Measurements from ENCODE around the gene C3orf49. TPM values are rescaled to one million over a fixed set of nuclear protein-coding genes. Genes with fewer than 3 reads are reported as not detected.

The C3orf49 gene
- polyA plus RNA-seq, 6 donors from 2014 or later, result not detected

GRCh38 chr3:63876260-63876659 lies 57.2 kb downstream of the C3orf49 start:
- H3K27me3 Mint-ChIP-seq, result no peaks in the 10 kb centered on the region
- no peak overlapping the region for H3K4me3 Mint-ChIP-seq
- peak overlapping the region in 1 of 6 donors; percentile 44 for H3K27ac Mint-ChIP-seq
- H3K4me1 Mint-ChIP-seq, result peaks cover 50 to 73% (median 67%) of the 10 kb centered on the region in 3 donors
- H3K36me3 Mint-ChIP-seq, result no peaks in the 10 kb centered on the region
- ATAC-seq (ENCODE audit: low read depth in 2 of 2) (no peak), DNase-seq (no peak)
- no peaks in the 10 kb centered on the region for H3K9me3 Mint-ChIP-seq

GRCh38 chr3:63877737-63878393 lies 58.8 kb downstream of the C3orf49 start:
- Mint-ChIP-seq H3K27me3 (no peaks in the 10 kb centered on the region), H3K9me3 (no peaks in the 10 kb centered on the region), H3K4me3 (no peak overlapping the region), H3K36me3 (no peaks in the 10 kb centered on the region), H3K4me1 (peaks cover 38 to 74% (median 70%) of the 10 kb centered on the region in 3 donors), H3K27ac (peak overlapping the region in 3 of 6 donors; percentile 11 to 71 (median 24))
- DNase-seq, result no peak
- ATAC-seq (ENCODE audit: low read depth in 2 of 2), result no peak

DNA sequence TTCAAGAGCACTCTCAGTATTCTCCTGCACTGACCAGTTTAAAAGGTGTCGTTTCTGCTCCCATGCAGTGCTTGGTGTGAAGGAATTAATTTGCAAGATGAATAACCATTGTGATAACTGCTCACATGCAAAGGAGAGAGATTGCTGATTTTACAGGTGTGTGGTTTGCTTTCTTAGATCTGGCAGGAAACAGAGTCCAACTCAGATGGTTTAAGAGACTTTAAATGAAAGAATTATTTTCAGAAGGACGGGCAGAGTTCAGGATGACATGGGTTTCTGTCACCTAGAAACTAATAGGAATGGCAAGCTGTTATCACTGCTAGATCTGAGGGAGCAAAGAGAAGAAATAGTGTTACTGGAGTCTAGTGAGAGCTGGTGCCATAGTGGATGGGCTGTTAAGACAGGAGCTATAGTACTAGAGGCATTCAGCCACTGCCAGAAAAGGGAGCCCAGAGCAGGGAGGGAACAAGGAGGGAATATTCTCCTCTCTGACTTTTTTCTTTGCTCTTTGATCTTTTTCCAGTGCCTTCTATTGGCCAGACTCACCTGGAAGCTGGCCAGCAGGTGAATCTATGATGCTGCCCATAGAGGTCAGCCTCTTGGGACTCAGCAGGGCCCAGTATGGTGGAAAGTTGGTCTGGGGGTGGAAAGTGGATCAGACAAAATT lies 59.4 kb downstream of the C3orf49 start:
- Mint-ChIP-seq H3K27me3 (no peaks in the 10 kb centered on the region), H3K36me3 (no peaks in the 10 kb centered on the region), H3K4me1 (peaks cover 38 to 74% (median 72%) of the 10 kb centered on the region in 3 donors), H3K4me3 (peak overlapping the region in 1 of 8 donors; percentile 9), H3K9me3 (no peaks in the 10 kb centered on the region), H3K27ac (peak overlapping the region in 2 of 6 donors; percentile 24 to 33)
- ATAC-seq (ENCODE audit: low read depth in 2 of 2) (no peak), DNase-seq (no peak)

- Mint-ChIP-seq H3K27me3 (no peaks in the 10 kb centered on the region), H3K4me1 (peaks cover 32 to 70% (median 67%) of the 10 kb centered on the region in 3 donors), H3K4me3 (peak overlapping the region in 1 of 8 donors; percentile 17), H3K9me3 (no peaks in the 10 kb centered on the region), H3K27ac (peak overlapping the region in 4 of 6 donors; percentile 18 to 53 (median 35)), H3K36me3 (no peaks in the 10 kb centered on the region)
- ATAC-seq (ENCODE audit: low read depth in 2 of 2), result no peak
- no peak for DNase-seq
These were observed 61.6 kb downstream of the C3orf49 start for GRCh38 chr3:63880653-63881052.

- Mint-ChIP-seq H3K36me3 (peaks cover 0 to 4% of the 10 kb centered on the region in 2 donors), H3K9me3 (no peaks in the 10 kb centered on the region), H3K4me1 (peaks cover 14 to 44% (median 36%) of the 10 kb centered on the region in 3 donors), H3K27ac (no peak overlapping the region), H3K27me3 (no peaks in the 10 kb centered on the region), H3K4me3 (no peak overlapping the region)
- DNase-seq (no peak), ATAC-seq (ENCODE audit: low read depth in 2 of 2) (no peak)
These were observed 67.8 kb downstream of the C3orf49 start for GRCh38 chr3:63886858-63887257.

- H3K9me3 Mint-ChIP-seq, result no peaks in the 10 kb centered on the region
- H3K4me3 Mint-ChIP-seq, result no peak overlapping the region
- peak overlapping the region in 1 of 6 donors; percentile 59 for H3K27ac Mint-ChIP-seq
These were observed 72.4 kb downstream of the C3orf49 start for GRCh38 chr3:63891518-63891917.

DNA sequence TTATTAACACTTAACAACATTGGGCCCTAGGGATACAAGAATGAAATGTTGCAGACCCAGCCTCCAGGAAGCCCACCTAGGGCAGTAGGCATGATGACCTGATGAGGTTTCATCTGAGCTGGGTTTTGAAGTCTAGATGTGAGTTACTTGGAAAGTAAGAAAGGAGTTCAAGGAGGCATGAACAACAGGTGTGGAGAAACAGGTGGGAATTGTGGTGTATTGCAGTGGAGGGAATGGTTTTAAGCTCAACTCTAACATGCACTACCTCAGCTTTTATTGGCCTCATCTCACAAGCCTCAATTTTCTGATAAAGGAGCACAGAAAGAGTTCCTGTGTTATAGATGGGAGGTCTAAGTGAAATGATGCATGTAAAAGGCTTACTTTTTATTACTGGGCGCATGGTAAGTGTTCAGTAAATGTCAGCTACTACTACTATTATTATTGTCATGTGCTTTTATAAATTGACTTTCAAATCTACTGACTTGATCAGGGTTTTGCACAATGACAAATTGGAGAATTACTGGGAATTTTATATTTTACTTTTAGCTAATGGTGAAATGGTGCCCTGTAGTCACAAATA lies 73.8 kb downstream of the C3orf49 start:
- ATAC-seq (ENCODE audit: low read depth in 2 of 2), result no peak
- no peak overlapping the region for H3K27ac Mint-ChIP-seq
- peaks cover 31 to 59% (median 55%) of the 10 kb centered on the region in 3 donors for H3K4me1 Mint-ChIP-seq
- H3K36me3 Mint-ChIP-seq, result peaks cover 0 to 11% of the 10 kb centered on the region in 2 donors
- DNase-seq, result no peak
- H3K4me3 Mint-ChIP-seq, result no peak overlapping the region
- no peaks in the 10 kb centered on the region for H3K9me3 Mint-ChIP-seq
- no peaks in the 10 kb centered on the region for H3K27me3 Mint-ChIP-seq

More at GRCh38 chr3:63891518-63891917, 72.4 kb downstream of the C3orf49 start:
- DNase-seq, result no peak
- peaks cover 27 to 54% (median 52%) of the 10 kb centered on the region in 3 donors for H3K4me1 Mint-ChIP-seq
- peaks cover 0 to 11% of the 10 kb centered on the region in 2 donors for H3K36me3 Mint-ChIP-seq
- ATAC-seq (ENCODE audit: low read depth in 2 of 2), result no peak
- H3K27me3 Mint-ChIP-seq, result no peaks in the 10 kb centered on the region

- ATAC-seq (ENCODE audit: low read depth in 2 of 2) (no peak), DNase-seq (no peak)
- Mint-ChIP-seq H3K4me1 (peaks cover 27 to 64% (median 55%) of the 10 kb centered on the region in 3 donors), H3K9me3 (no peaks in the 10 kb centered on the region), H3K27me3 (no peaks in the 10 kb centered on the region), H3K27ac (peak overlapping the region in 5 of 6 donors; percentile 35 to 85 (median 72)), H3K4me3 (no peak overlapping the region), H3K36me3 (peaks cover 6 to 19% of the 10 kb centered on the region in 2 donors)
These were observed 76.5 kb downstream of the C3orf49 start for GRCh38 chr3:63895422-63896189.

- H3K36me3 Mint-ChIP-seq, result peaks cover 8 to 23% of the 10 kb centered on the region in 2 donors
- no peaks in the 10 kb centered on the region for H3K9me3 Mint-ChIP-seq
- peaks cover 27 to 63% (median 54%) of the 10 kb centered on the region in 3 donors for H3K4me1 Mint-ChIP-seq
- ATAC-seq (ENCODE audit: low read depth in 2 of 2) (peak; percentile 55 to 61), DNase-seq (no peak)
- H3K27me3 Mint-ChIP-seq, result no peaks in the 10 kb centered on the region
- peak overlapping the region in 1 of 8 donors; percentile 22 for H3K4me3 Mint-ChIP-seq
- peak overlapping the region in 3 of 6 donors; percentile 58 to 88 (median 59) for H3K27ac Mint-ChIP-seq
These were observed 77.4 kb downstream of the C3orf49 start for GRCh38 chr3:63896332-63897030.

Other genes with a start within 250 kb of the C3orf49 start
- gene SNTN, start 166.6 kb upstream of the C3orf49 start, polyA plus RNA-seq (ENCODE audit: low read depth in 6 of 6), result not detected
- 100 to 1,000 TPM in 1 of 6 donors, 10 to 100 TPM in 5; 62.0 to 113 (median 75.0) TPM for gene THOC7, start 44.5 kb downstream of the C3orf49 start, polyA plus RNA-seq (ENCODE audit: low read depth in 6 of 6)
- 1 to 10 TPM; 2.5 to 7.2 (median 4.9) TPM for gene ATXN7, start 44.6 kb downstream of the C3orf49 start, polyA plus RNA-seq (ENCODE audit: low read depth in 6 of 6)
- gene SCAANT1, start 93.1 kb downstream of the C3orf49 start, polyA plus RNA-seq (ENCODE audit: low read depth in 6 of 6), result not detected
- gene PSMD6, start 204.2 kb downstream of the C3orf49 start, polyA plus RNA-seq (ENCODE audit: low read depth in 6 of 6), result 100 to 1,000 TPM in 5 of 6 donors, 10 to 100 TPM in 1; 93.0 to 150 (median 123) TPM